OCI-LY3 (cell line): ENCODE measurements around the gene DDX43.

Experiments used
- CTCF ChIP-seq: fragments of 200-600, 300-600 bp; sonication (generic); IDR thresholded peaks from 2 replicates; pipeline ENCODE4 v1.5.1; 2014; ENCODE audit warnings: antibody characterized with exemption, low read length, low read depth
- EZH2phosphoT487 ChIP-seq: fragments of 200-600 bp; shearing (Covaris generic); IDR thresholded peaks from 2 replicates; pipeline ENCODE4 v1.6.1; 2018; ENCODE audit warnings: antibody characterized with exemption, mixed run types, low read depth

GRCh38 chr6:73348550-73349204, 46.0 kb upstream of the DDX43 start:
- no peak for TF ChIP-seq CTCF
- TF ChIP-seq EZH2phosphoT487 = no peak
